Dermis lymphatic vessel endothelial cell (primary cell): Measurements from ENCODE around the gene RPS14. TPM values are rescaled to one million over a fixed set of nuclear protein-coding genes. Genes with fewer than 3 reads are reported as not detected.

Experiments
- total RNA-seq: library from RNA; depleted of rRNA; stranded (reverse); fragments of >200 nt; gene quantifications from 2 replicates; pipeline ENCODE4 v1.2.1, GENCODE V29; 2014

RPS14 gene
- total RNA-seq, result 3,078 and 3,901 TPM in 2 replicates

DNA sequence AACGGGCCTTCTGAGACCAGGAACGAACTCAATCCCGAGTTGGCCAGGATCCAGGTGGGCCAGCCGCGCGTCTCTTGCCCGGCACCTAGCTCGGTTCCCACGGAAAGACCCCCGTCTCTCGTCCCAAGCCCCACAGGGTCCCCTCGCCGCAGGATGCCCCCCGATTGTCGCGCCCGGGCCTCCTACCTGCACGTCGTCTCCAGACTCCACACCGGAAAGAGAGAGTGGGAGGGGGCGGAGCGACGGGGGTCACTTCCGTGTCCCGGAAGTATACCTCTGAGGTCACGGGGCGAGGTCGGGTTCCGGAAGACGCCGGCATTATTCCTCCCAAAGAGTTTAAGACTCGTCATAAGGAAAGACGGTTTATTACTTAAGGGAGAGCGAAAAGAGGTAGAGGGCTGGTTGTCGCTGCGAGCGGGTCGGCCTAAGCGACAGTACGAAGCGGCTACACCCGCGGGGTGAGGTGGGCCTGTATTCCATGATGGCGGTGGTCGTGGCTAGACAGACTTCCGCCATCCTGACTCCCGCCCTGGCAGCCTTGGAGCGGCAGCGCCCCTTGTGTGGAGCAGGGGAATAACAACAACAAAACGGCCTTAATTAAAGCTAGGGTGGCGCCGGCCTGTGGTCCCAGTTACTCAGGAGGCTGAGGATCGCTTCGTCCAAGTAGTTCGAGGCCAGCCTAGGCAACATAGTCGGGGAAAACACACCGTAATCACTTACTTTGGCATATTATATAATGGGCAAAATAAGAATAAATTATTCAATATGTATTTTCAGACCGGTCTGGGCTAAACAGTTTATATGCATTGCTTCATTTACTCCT lies at the start of gene RPS14:
RPS14 (minus strand) TSS at position 223 of the 823 bp plus-strand sequence. CDS start 2,006 bp downstream, outside the sequence.

GRCh38 chr5:150412319-150413175 lies 37.0 kb downstream of the RPS14 start, which contains the start of gene CD74:
Gene CD74 (minus strand): TSS chr5:150412910. CDS start chr5:150412749, 161 bp downstream.

Other genes with a start within 250 kb of the RPS14 start
- not detected in 2 replicates for gene CAMK2A, start 160.0 kb downstream of the RPS14 start, total RNA-seq
- 0.54 TPM in 1 of 2 replicates, not detected in the other for gene ARSI, start 146.8 kb downstream of the RPS14 start, total RNA-seq
- 7.0 and 11.4 TPM in 2 replicates for gene TCOF1, start 92.0 kb downstream of the RPS14 start, total RNA-seq
- 0.33 and 0.52 TPM in 2 replicates for gene CD74, start 36.8 kb downstream of the RPS14 start, total RNA-seq
- 20.1 and 21.7 TPM in 2 replicates for gene NDST1, start 58.4 kb upstream of the RPS14 start, total RNA-seq
- gene SYNPO, start 190.9 kb upstream of the RPS14 start, total RNA-seq, result 4.4 and 7.7 TPM in 2 replicates
- gene MYOZ3, start 211.5 kb upstream of the RPS14 start, total RNA-seq, result 0.33 and 0.34 TPM in 2 replicates